GM10248 (cell line): ENCODE data around the gene ZSCAN26.
A peak's percentile ranks its signal among the peaks of the same experiment; 100 is the strongest.

Source experiments
- CTCF ChIA-PET: fragments of 300-600 bp; sonication (Branson Sonifier 250); formaldehyde crosslinking; extraction: SDS; loops from one replicate; lab custom pipeline; 2021; ENCODE audit warnings: antibody characterized with exemption; lab: Yijun Ruan, JAX
- POLR2A ChIA-PET: fragments of 350-650 bp; sonication (Branson Sonifier 250); formaldehyde crosslinking; extraction: SDS; loops from one replicate; lab custom pipeline; 2020; ENCODE audit warnings: antibody characterized with exemption; lab: Yijun Ruan, JAX
- DNase-seq: peaks from one replicate; pipeline ENCODE4 v3.0.0; 2012; ENCODE audit errors: extremely low spot score
- CTCF ChIP-seq: IDR thresholded peaks from 2 replicates; pipeline ENCODE4 v1.5.1; 2012; ENCODE audit warnings: mild to moderate bottlenecking, low read depth; ENCODE audit errors: extremely low read depth, missing control alignments, control extremely low read depth

Gene ZSCAN26

GRCh38 chr6:28266962-28267694, at the start of gene ZSCAN26:
Gene ZSCAN26, plus strand, starts transcription at chr6:28267143. Its CDS starts 4,777 bp downstream, at chr6:28271920.
- peak; percentile 82 for DNase-seq
- ChIA-PET POLR2A (interaction anchor here (0.5 to 1.0 kb wide), 4 partner anchors 14 to 393 kb away, joined by 3 to 12 read pairs (median 3); partner anchors contain the start of genes ZKSCAN4 and ZSCAN9), CTCF (interaction anchor here (1.2 to 2.9 kb wide), 4 partner anchors 14 to 89 kb away, joined by 3 to 13 read pairs (median 6); partner anchors contain the start of genes PGBD1 and ZKSCAN4)
- TF ChIP-seq CTCF: no peak

GRCh38 chr6:28217890-28218289, 49.1 kb upstream of the ZSCAN26 start:
- no peak for TF ChIP-seq CTCF
- ChIA-PET POLR2A (interaction anchor here (1.3 kb wide), 1 partner anchor 324 kb away, joined by 6 read pairs; a partner anchor contains a TSS), CTCF (interaction anchor here (0.6 to 2.0 kb wide), 5 partner anchors 11 to 138 kb away, joined by 3 to 5 read pairs (median 4); no protein-coding TSS in a partner anchor)
- no peak for DNase-seq

DNA sequence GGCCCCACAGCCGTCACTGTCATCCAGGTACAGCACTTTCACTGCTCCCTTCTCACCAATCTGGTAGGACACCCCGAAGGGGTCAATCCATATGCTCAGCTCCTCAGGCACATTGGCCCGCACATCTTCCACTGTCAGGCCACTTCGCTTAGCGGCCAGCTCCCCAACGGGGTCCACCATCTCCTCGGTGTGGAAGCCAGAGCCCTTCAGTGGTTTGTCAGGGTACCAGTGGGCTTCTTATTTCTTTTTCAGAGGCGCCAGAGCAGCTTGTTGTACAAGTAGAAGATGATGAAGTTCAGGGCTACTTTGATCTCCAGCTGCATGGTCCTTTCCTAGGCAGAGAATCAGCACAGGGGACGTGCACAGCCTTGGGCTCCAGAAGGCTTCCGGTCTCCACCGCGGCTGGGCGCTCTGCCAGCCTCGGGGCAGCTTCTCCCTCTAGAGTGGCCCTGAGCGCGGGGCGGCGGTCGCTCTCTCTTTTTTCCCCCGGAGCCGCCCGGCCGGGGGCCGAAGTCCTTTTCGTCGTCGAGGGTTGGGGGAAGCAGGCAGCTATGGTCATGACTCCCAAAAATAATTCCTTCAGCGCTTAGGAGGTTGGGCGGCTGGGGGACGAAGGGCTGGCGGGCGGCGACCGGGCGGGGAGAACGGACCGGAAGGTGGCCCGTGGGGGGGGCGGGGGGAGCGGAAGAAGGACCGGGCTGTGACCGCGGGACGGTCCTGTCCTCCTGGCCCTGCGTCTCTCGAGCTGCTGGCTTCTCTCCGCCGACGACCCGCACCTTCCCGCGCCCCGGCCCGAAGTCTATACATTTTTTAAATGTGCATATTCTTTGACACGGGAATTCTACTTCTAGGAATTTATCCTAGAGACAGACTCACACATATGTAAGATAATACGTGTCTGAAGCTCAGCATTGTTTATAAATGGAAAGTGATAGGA, 48.4 kb upstream of the ZSCAN26 start:
- POLR2A ChIA-PET: interaction anchor here (0.6 to 1.3 kb wide), 2 partner anchors 317 to 325 kb away, joined by 3 to 6 read pairs; a partner anchor contains a TSS
- DNase-seq: peak; percentile 84

GRCh38 chr6:28220257-28221133, 46.4 kb upstream of the ZSCAN26 start:
- DNase-seq: no peak
- ChIA-PET CTCF (interaction anchor here (1.2 to 2.1 kb wide), 3 partner anchors 12 to 136 kb away, joined by 3 to 5 read pairs (median 4); no protein-coding TSS in a partner anchor), POLR2A (interaction anchor here (1.1 kb wide), 1 partner anchor 327 kb away, joined by 4 read pairs; a partner anchor contains a TSS)
- TF ChIP-seq CTCF: no peak

More for the DNA sequence above, 48.4 kb upstream of the ZSCAN26 start:
- CTCF ChIA-PET: interaction anchor here (0.6 to 2.0 kb wide), 6 partner anchors 10 to 323 kb away, joined by 3 to 5 read pairs (median 4); no protein-coding TSS in a partner anchor
- no peak for TF ChIP-seq CTCF

DNA sequence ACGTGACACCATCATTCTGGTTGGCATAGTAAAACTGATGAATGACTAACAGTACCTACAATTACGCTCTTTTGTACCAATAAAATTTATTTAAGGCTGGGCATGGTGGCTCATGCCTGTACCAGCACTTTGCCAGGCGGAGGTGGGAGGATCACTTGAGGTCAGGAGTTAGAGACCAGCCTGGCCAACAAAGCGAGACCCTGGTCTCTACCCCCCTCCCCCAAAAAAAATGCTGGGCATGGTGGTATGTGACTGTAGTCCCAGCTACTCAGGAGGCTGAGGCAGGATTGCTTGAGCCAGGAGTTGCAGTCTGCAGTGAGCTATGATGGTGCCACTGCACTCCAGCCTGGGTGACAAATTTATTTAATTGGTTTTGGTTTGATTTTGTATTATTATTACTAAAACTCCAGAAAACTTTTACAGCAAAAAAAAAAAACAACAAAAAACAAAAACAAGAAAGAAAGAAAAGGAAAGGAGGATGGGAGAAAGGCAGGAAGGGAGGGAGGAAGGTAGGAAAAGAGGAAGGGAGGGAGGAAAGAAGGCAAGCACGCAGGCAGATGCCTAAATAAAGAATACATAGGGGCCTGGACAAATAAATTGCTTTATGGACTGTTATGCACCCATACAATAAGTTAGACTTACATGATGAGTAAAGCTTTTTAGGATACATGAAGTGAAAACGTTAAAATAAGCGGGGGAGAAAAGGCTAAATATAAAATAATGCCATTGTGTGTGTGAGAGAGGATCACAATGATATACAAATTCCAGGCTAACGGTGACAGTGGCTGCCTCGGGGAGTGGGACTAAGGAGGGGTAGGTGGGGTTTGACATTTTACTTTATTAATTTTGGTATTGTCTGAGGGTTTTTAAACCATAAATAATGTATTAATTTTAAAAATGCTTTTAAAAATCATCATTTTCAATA, 42.5 kb upstream of the ZSCAN26 start:
- TF ChIP-seq CTCF: no peak
- DNase-seq: no peak
- ChIA-PET POLR2A (interaction anchor here (0.7 to 1.0 kb wide), 2 partner anchors 36 to 43 kb away, joined by 3 to 7 read pairs; partner anchors contain the start of gene ZSCAN26), CTCF (no interaction called here)
